Lower lobe of right lung (tissue), 2 donors: ENCODE results near the gene PDZD2. TPM values are rescaled to one million over a fixed set of nuclear protein-coding genes. Genes with fewer than 3 reads are reported as not detected.

ENCODE experiments used
- ATAC-seq, 2 donors: fragments of 200-7000 bp; cut with Tn5 transposase; one replicate each; pipeline ENCODE4 v1.9.1; 2020 to 2022; ENCODE audit warnings: mild to moderate bottlenecking in 2 of 2, moderate library complexity in 2 of 2
- DNase-seq: peaks from one replicate; pipeline ENCODE4 v3.0.0-alpha.2; 2020
- H3K27ac ChIP-seq: fragments of 200-600 bp; one replicate; pipeline ENCODE4 v1.8.0; 2022
- H3K27me3 ChIP-seq: fragments of 200-600 bp; one replicate; pipeline ENCODE4 v1.8.0; 2022; ENCODE audit warnings: low read depth
- H3K36me3 ChIP-seq: fragments of 200-600 bp; one replicate; pipeline ENCODE4 v1.8.0; 2022; ENCODE audit warnings: mild to moderate bottlenecking
- H3K4me1 ChIP-seq: fragments of 200-600 bp; one replicate; pipeline ENCODE4 v1.8.0; 2022
- H3K4me3 ChIP-seq: fragments of 200-600 bp; one replicate; pipeline ENCODE4 v1.8.0; 2022; ENCODE audit warnings: mild to moderate bottlenecking
- H3K9me3 ChIP-seq: fragments of 200-600 bp; one replicate; pipeline ENCODE4 v1.8.0; 2022
- intact Hi-C: fragments of 100-400 bp; cut with DNase I; formaldehyde crosslinking; loops from one replicate; pipeline ENCODE4 v1.11.0; 2022
- microRNA-seq: library from miRNA; unstranded; fragments of <30 nt; microRNA quantifications from one replicate; pipeline ENCODE4 v1.2.0, GENCODE V29; 2020; ENCODE audit warnings: borderline number of aligned reads
- total RNA-seq: library from RNA; stranded (reverse); fragmentation: NEBNext Ultra II Directional; extraction: Animal tissue kit (Norgen Biotek cat#: 25700); gene quantifications from one replicate; pipeline ENCODE4 v1.2.1, GENCODE V29; 2021
- TF ChIP-seq, protein P1 (sequence below): fragments of 200-600 bp; IDR thresholded peaks from one replicate; pipeline ENCODE4 v1.8.0; 2022; ENCODE audit warnings: antibody characterized with exemption, mild to moderate bottlenecking
- donor health status: DM: no; HTN: yes; CAD: no; lungs with severe emphysema.

The PDZD2 gene
- total RNA-seq, 1 donor from 2014 or later: 67.8 TPM

DNA sequence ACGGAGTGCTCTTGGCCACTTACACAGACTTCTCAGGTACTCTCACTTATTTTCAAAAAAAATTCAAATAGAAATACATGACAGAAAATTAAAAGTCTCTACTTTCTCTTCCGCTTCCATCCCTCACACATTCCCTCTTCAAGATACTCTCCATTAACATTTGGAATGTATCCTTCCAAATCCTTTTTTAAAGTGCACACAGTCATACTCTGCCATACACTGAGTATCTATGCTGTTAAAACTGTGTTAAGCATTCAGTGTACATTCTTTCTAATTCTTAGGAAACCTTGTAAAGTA, 519.7 kb downstream of the PDZD2 start:
- ATAC-seq (peak in 1 of 2 donors; percentile 15), DNase-seq (no peak)
- Histone ChIP-seq H3K9me3 (no peaks in the 10 kb centered on the region), H3K27ac (no peak overlapping the region), H3K4me3 (no peak overlapping the region), H3K4me1 (peaks cover 52% of the 10 kb centered on the region), H3K27me3 (no peaks in the 10 kb centered on the region), H3K36me3 (no peaks in the 10 kb centered on the region)
- TF ChIP-seq, protein P1, sequence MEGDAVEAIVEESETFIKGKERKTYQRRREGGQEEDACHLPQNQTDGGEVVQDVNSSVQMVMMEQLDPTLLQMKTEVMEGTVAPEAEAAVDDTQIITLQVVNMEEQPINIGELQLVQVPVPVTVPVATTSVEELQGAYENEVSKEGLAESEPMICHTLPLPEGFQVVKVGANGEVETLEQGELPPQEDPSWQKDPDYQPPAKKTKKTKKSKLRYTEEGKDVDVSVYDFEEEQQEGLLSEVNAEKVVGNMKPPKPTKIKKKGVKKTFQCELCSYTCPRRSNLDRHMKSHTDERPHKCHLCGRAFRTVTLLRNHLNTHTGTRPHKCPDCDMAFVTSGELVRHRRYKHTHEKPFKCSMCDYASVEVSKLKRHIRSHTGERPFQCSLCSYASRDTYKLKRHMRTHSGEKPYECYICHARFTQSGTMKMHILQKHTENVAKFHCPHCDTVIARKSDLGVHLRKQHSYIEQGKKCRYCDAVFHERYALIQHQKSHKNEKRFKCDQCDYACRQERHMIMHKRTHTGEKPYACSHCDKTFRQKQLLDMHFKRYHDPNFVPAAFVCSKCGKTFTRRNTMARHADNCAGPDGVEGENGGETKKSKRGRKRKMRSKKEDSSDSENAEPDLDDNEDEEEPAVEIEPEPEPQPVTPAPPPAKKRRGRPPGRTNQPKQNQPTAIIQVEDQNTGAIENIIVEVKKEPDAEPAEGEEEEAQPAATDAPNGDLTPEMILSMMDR: no peak
- intact Hi-C loops: no loop called here

DNA sequence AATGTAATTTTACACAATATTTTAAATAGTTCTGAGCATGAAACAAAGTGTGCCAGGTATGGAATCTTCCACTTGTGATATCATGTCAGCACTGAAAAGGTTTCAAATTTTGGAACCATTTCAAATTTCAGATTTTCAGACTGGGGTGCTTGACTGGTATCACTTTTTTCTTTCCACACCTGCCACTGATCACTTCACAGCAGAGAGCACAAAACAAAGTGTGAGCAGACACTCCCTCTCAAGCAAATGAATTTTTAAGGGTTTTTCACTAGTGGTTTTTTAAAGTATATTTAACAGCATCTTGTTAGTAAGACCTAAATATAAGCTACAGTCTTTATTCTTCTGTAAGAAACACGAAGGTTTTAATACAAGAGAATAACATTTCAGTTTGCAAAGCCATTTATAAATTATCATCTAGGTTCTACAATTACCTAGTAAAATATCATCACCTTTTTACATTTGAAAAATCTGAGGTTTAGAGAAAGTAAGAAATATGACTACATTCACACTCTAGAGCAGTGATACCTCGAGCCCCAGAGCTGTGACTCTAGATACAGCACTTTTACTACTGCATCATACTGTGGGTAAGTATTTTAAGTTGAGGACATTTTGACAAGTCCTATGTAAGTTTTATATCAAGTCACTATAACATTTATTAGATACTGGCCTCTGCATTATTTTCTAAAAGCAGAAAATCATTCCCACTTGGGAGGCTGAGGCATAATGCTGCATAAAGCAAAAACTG, 520.6 kb downstream of the PDZD2 start:
- TF ChIP-seq, protein P1: no peak
- ATAC-seq (no peak), DNase-seq (no peak)
- intact Hi-C loops: no loop called here
- Histone ChIP-seq H3K4me1 (peaks cover 44% of the 10 kb centered on the region), H3K4me3 (no peak overlapping the region), H3K36me3 (no peaks in the 10 kb centered on the region), H3K27ac (no peak overlapping the region), H3K27me3 (no peaks in the 10 kb centered on the region), H3K9me3 (no peaks in the 10 kb centered on the region)

- Histone ChIP-seq H3K27ac (no peak overlapping the region), H3K4me3 (no peak overlapping the region), H3K4me1 (peaks cover 48% of the 10 kb centered on the region), H3K36me3 (peaks cover 2% of the 10 kb centered on the region), H3K27me3 (no peaks in the 10 kb centered on the region), H3K9me3 (no peaks in the 10 kb centered on the region)
- no peak for ATAC-seq
- intact Hi-C loops: no loop called here
- TF ChIP-seq, protein P1: no peak
- DNase-seq: no peak
Measured at GRCh38 chr5:32160228-32160627, 521.3 kb downstream of the PDZD2 start.

Small RNA genes lying within 50 kb of the gene (microRNA-seq; reads per million reads assigned to microRNA genes)
- gene MIR4279: not detected

Other genes starting within 250 kb of the PDZD2 start
- gene DROSHA, start 107.0 kb upstream of the PDZD2 start, total RNA-seq: 51.7 TPM
- 20.8 TPM for gene C5orf22, start 106.8 kb upstream of the PDZD2 start, total RNA-seq